Esophagus muscularis mucosa (tissue), 4 donors: ENCODE data around the gene MLC1.

ENCODE experiments used
- CTCF ChIP-seq, 3 experiments: fragments of 200-600 bp in 2 of 3; fragments of 450-650 bp in 1 of 3; sonication (generic) in 2 of 3; IDR thresholded peaks; one replicate each; pipeline ENCODE4 v1.5.1; 2017 to 2019; ENCODE audit warnings: antibody characterized with exemption in 3 of 3, mild to moderate bottlenecking in 2 of 3, moderate library complexity in 1 of 3
- EP300 ChIP-seq: sonication (generic); formaldehyde crosslinking; IDR thresholded peaks from one replicate; pipeline ENCODE4 v1.6.1; 2017; ENCODE audit warnings: antibody characterized with exemption
- POLR2AphosphoS5 ChIP-seq, 2 donors: sonication (generic); formaldehyde crosslinking; IDR thresholded peaks; one replicate each; pipeline ENCODE4 v1.6.1; 2017; ENCODE audit warnings: antibody characterized with exemption in 2 of 2

GRCh38 chr22:50112151-50113118 lies 27.2 kb upstream of the MLC1 start:
- TF ChIP-seq CTCF (IDR thresholded peaks at IDR 0.05), result no peak
- no peak for TF ChIP-seq EP300
- no peak for TF ChIP-seq POLR2AphosphoS5 (IDR thresholded peaks at IDR 0.05)
